ENCODE results near the gene GRIK1.

DNA sequence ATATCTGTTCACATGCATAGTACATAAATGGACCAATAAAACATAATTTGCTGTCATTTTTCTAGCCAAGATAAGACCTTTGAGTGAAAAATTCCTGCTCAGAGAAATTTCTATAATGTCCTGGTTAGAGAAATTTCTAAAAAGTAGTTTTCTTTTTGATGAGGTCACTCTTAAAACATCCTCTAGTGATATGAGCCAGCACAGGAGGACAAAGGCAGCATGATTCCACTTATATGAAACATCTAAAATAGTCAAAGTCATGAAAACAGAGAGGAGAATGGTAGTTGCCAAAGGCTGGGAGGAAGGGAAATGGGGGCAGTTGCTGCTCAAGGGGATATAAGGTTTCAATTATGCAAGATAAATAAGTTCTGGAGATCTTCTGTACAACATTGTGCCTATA lies 401.7 kb downstream of the GRIK1 start:
- no peak for TF ChIP-seq CTCF (IDR thresholded peaks at IDR 0.05)
- no peak for TF ChIP-seq POLR2A (IDR thresholded peaks at IDR 0.05)

Measured in Peyer's patch (tissue), 4 donors.